Fibroblast of skin of right quadriceps (primary cell): Measurements from ENCODE around the gene CYSTM1.
"Not testable (repeated sequence)": the region's sequence is repeated elsewhere in the genome, so short reads cannot be mapped to it uniquely, and the experiment has no call there.

Experiments
- DNase-seq: peaks from one replicate; pipeline ENCODE4 v3.0.0-alpha.2; 2013

Gene CYSTM1

GRCh38 chr5:140178482-140179116 lies 3.6 kb downstream of the CYSTM1 start:
- DNase-seq, result no peak

DNA sequence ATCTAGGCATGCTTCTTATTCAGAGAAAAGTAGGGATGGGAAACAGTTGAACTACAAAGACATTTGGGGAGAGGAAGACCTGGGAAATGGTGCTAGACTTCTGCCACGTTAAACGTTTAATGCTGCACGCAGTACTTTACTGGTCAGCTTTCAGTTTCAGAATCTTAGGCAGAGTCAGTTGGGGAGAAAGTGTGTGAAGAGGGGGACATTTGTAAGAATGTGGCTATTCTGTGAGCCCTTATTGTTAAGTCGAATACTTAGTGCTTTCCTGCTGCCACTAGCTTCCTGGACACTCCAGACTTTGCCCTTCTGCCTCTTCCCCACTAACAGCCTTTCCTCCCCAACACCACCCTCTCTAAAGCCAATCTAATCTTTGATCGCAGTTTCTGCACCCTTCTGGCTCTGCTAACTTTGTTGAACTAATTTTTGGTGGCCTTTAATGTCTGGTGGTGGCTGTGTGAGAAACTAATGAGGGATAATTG lies 6.1 kb downstream of the CYSTM1 start:
- DNase-seq, result no peak

GRCh38 chr5:140181525-140181924 lies 6.5 kb downstream of the CYSTM1 start:
- DNase-seq, result no peak

DNA sequence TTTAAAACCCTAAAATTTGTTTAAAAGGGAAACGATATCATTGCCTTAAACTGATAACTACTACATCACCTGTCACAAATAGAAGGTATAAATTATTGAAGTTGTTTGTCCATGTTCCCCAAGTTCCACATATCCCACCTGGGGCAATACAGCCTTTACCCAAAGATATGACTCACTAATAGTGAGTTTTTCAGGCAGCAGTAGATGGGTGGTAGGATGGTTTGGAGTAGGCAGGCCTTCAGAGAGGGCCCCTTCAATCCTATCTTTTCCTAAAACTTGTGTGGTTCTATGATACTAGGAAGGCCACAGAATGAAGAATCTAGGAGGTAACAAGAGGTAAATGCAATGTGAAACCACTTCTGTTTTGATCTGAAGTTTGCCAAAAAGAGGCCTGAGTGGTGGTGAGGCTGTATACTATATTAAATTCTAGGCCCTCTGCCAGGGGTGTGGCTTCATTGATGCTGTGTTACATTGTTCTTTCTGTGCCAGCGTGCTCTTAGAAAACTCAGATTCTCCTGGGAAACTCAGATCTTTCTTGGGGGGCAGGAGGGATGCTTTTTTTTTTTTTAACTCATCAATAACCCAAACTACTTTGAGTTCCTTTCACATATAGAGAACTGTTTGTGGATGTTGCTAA lies 7.2 kb downstream of the CYSTM1 start:
- peak; percentile 9 for DNase-seq

DNA sequence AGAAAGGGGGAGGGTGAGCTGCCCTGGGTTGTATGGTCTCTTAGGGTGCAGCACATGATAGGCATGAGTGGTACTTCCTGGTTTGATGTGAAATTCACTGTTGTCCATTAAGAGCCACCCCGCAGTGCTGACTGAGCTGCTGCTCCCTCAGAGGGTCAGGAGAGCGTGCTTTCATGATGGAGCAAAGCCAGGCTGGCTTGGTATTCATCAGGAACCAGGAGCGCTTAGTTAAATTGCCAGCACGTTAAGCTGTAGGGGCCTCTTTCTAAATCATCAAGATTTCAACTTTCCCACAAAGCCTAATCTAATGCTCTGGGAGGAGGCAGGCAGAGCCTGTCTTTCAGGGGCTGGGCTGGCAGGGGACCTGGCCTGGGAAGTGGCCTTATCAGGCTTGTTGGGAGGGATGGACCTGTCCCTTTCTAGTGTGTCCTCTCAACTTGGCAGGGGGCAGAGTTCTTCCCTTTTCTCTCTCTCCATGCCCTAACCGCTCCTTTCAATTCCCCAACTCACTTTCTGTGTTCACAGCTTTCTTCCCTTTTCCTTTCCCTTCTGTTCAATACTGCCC lies 7.9 kb downstream of the CYSTM1 start:
- DNase-seq, result peak; percentile 37

GRCh38 chr5:140185409-140185808 lies 10.4 kb downstream of the CYSTM1 start:
- no peak for DNase-seq

DNA sequence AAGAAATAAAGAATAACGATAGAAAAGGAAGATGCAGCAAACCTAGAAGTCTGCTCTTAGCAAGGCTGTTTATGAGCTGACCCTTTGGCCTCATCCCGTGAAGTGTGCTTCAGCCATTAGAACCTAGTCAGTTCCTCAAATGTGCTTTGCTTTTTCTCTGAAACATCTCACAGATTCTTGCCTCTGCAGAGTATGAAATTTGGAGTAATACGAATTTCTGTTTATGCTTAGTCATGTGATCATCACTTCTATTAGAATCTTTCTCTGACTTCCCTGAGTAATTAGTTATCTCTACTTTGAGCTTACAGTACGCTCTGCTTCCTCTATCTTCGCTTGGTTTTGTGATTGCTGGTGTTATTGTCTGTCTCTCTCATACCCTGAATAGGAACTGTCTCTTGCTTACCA lies 11.3 kb downstream of the CYSTM1 start:
- no peak for DNase-seq

DNA sequence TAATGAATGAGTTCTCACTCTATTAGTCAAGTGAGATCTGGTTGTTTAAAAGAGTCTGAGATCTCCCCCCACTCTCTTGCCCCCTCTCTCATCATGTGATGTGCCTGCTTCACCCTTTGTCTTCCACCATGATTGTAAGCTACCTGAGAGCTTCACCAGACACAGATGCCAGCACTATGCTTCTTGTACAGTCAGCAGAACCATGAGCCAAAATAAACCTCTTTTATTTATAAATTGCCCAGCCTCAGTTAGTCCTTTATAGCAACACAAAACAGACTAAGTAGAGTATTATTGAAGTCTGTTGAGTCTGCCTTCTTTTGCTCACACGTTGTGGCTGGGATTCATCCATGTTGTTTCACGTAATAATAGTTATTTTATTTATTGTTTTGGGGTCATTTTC lies 14.3 kb downstream of the CYSTM1 start:
- DNase-seq, result no peak

GRCh38 chr5:140189977-140190871 lies 15.2 kb downstream of the CYSTM1 start:
- DNase-seq, result peak; percentile 27

- no peak for DNase-seq
Measured at GRCh38 chr5:140190872-140191218, 15.9 kb downstream of the CYSTM1 start.

DNA sequence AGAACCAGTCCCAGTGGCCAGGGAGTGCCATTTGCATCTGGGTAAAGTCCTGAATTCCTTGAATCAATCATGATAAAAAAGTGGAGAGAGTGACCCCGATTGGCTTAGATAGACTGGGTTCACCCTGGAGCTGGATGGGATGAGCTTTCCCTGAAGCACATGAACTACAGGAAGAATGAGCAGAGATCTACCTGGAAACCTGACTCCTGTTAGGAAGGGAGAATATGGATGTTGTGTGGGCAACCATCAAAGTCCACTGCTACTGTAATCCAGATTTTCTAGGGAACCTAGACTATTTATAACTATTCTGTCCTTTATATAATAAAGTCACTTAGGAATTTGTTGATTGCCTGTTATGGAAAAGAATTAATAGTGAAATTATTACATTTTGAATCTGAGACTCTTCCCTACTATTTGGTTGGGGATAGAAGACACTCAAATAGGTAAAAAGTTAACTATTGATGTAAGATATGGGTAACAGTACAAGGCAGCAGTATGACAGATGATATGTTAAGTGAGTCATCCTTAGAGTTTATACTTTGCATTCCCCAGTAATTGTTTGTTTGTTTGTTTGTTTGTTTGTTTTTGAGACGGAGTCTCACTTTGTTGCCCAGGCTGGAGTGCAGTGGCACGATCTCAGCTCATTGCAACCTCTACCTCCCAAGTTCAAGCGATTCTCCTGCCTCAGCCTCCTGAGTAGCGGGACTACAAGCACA lies 17.9 kb downstream of the CYSTM1 start:
- DNase-seq, result no peak

GRCh38 chr5:140194662-140195061 lies 19.7 kb downstream of the CYSTM1 start:
- no peak for DNase-seq

GRCh38 chr5:140196115-140196814 lies 21.3 kb downstream of the CYSTM1 start:
- no peak for DNase-seq

- DNase-seq, result no peak
Measured at GRCh38 chr5:140197023-140197422, 22.0 kb downstream of the CYSTM1 start.

- DNase-seq, result not testable (repeated sequence)
Measured at GRCh38 chr5:140198915-140199314, 23.9 kb downstream of the CYSTM1 start.

DNA sequence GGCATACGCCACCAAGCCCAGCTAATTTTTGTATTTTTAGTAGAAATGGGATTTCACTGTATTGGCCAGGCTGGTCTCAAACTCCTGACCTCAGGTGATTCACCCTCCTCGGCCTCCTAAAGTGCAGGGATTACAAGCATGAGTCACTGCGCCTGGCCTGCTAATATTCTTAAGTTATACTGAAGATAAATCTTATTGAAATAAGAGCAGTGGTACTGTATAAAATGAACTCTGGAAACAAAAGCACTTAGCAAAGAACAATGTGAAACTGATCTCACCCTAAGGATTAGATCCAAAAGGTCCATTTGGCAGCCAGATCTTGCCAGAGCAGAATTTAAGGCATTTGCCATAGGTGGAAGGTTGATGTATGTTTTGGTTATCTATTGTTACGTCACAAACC lies 27.1 kb downstream of the CYSTM1 start:
- DNase-seq, result no peak

DNA sequence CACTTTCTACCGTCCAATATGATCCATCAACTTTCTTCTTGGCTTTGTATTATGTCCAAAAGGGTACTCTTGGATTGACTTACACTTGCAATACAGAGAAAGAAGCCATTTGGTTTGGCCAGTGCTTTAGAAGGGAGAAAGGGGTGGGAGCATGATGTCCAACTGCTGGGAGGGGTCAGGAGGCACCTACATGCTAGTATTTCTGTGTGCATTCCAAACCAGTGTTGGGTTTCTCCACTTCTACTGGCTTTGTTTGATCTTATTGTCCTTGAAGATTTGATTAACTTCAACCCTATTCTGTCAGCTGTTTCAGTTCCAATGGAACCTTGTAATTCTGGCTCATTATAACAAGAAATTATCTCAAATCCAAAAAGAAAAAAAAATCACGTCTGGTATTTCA lies 27.6 kb downstream of the CYSTM1 start:
- no peak for DNase-seq

DNA sequence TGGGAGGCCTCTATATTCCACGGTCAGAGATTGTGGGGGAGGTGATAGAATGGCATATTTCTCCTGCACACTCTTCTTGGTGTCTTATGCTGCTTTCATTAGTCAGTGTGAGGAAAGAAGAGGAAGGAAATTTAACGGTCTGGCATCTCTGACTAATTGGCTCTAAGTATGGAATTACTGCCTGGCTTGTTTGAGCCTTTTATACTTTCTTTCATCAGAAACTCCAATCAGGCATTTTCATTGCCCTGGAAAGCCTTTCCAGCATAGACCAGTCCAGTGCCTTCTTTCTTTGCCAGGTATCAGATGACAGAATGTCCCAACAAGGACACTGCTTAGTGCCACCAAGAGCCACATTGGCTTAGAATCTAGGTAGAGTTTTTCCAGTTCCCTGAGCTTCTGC lies 30.2 kb downstream of the CYSTM1 start:
- peak; percentile 49 for DNase-seq

GRCh38 chr5:140205952-140206351 lies 31.0 kb downstream of the CYSTM1 start:
- DNase-seq, result no peak

DNA sequence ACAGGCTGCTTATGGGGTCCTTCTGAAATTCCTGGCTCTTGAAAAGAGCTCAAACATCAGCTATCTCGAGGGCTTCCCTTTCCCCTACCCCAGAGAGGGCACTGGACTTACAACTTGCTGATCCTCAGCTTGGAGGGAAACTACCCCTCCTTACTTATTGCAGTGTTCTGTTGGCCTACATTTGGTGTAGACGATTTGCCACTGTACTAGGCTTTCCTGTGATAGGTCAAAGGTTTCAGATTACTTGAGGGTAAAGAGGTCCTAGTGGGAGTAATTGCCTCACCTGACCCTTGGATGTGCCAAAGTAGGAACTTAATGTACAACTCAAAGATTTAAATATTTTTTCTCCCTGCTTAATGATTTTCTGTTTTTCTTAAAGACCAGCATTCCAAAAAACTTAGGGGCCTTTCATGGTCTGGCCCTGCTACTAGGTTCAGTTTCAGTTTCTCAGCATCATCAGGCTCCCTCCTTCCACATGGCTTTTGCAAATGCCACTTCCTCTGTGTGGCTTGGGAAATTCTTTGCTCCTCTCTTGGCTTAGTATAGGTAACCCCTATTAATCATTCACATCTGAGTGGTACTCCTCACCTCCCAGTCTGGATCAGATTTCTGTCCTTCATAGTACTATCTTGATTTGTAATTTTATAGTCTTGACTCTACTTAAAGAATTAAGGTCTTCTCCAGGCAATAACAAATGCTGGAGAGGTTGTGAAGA lies 32.4 kb downstream of the CYSTM1 start:
- no peak for DNase-seq

DNA sequence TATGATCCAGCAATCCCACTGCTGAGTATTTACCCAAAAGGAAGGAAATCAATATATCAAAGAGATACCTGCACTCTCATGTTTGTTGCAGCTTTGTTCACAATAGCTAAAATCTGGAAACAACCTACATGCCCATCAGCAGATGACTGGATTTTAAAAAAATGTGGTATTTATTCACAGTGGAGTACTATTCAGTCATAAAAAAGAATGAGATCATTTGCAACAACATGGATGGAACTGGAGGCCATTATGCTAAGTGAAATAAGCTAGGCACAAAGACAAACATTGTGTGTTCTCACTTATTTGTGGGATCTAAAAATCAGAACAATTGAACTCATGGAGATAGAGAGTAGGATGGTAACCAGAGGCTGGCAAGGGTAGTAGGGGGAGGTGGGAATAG lies 33.1 kb downstream of the CYSTM1 start:
- no peak for DNase-seq
